H1 (cell line): Measurements from ENCODE around the gene ZSWIM4. TPM values are rescaled to one million over a fixed set of nuclear protein-coding genes. Genes with fewer than 3 reads are reported as not detected.
A peak's percentile ranks its signal among the peaks of the same experiment; 100 is the strongest.

ENCODE experiments used
- KDM4A ChIP-seq: IDR thresholded peaks from one replicate; pipeline ENCODE4 v1.7.1; 2012; ENCODE audit warnings: low read depth, mild to moderate bottlenecking, moderate library complexity, low read length, inconsistent platforms; ENCODE audit not compliant: severe bottlenecking
- TBP ChIP-seq: IDR thresholded peaks from 2 replicates; pipeline ENCODE4 v1.6.1; 2011; ENCODE audit warnings: low read depth, low read length, improper control_type of control experiment
- polyA plus RNA-seq, 7 experiments: library from polyadenylated mRNA; depleted of rRNA in 3 of 7; stranded (reverse) in 5 of 7; unstranded in 2 of 7; fragments of >200 nt in 5 of 7; fragments of 200-250 nt in 2 of 7; gene quantifications; 1 replicate in 5 of 7; 2 replicates in 1 of 7; 4 replicates in 1 of 7; pipeline versions ENCODE4 v1.2.1 to v1.2.3, GENCODE V29; 2011 to 2013; ENCODE audit warnings: missing spikeins in 2 of 7, mixed read lengths in 2 of 7
- total RNA-seq: library from RNA; stranded (reverse); fragmentation: NEBNext Ultra II Directional; extraction: Animal tissue kit (Norgen Biotek cat#: 25700); gene quantifications from 2 replicates; pipeline ENCODE4 v1.2.1, GENCODE V29; 2021

The ZSWIM4 gene
- total and polyA plus RNA-seq, 2 of the 8 experiments (the other 6 are each of a cell fraction or from before 2014, with no cell fraction given): 12.2 to 31.1 TPM

GRCh38 chr19:13842291-13843103 lies 47.3 kb downstream of the ZSWIM4 start (continued):
- TF ChIP-seq TBP (peak; percentile 47; the same call in 1 of the 2 replicates), KDM4A (peak; percentile 69)
